HG02610 (cell line): ENCODE data around the gene RPS6KC1.
A peak's percentile ranks its signal among the peaks of the same experiment; 100 is the strongest.
"Not testable (repeated sequence)": the region's sequence is repeated elsewhere in the genome, so short reads cannot be mapped to it uniquely, and the experiment has no call there.

Experiments used
- ATAC-seq: cut with Tn5 transposase; IDR thresholded peaks from one replicate; pipeline ENCODE4 v1.9.1; 2021; ENCODE audit warnings: mild to moderate bottlenecking, moderate library complexity; ENCODE audit not compliant: unreplicated experiment

Gene RPS6KC1

DNA sequence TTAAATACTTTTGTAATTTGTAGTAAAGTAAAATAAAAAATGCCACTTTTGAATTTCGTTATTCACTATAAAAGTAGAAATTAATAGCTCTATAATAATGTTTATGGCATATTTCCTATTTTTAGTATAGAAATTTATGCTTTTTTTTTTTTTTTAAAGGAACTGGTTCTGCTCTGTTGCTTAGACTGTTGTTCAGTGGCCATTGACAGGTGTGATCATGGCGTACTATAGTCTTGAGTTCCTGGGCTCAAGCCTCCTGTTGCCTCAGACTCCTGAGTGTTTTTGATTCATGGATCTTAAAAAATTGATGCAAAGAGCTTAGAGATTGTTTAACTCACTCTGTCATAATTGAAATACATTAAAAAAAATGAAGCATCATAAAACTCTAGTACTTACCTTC, 53.6 kb downstream of the RPS6KC1 start:
- no peak for ATAC-seq

DNA sequence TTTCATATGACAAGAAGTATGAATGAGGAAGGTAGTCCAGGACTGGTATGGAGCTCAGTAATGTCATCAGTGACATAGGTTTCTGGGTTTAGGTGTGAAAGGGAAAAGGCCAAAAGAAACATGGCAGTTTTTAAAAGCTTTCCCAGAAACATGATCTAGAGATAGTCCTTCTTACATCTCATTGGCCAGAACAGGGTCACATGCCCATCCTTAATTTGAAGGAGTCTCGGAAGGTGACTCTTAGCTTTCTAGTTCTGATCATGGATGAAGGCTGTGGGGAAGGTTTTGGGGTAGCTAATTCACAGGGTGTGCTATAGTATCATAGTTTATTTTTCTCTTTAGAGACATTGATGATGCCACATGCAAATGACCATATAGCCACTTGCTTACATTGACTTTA, 55.3 kb downstream of the RPS6KC1 start:
- ATAC-seq: no peak

DNA sequence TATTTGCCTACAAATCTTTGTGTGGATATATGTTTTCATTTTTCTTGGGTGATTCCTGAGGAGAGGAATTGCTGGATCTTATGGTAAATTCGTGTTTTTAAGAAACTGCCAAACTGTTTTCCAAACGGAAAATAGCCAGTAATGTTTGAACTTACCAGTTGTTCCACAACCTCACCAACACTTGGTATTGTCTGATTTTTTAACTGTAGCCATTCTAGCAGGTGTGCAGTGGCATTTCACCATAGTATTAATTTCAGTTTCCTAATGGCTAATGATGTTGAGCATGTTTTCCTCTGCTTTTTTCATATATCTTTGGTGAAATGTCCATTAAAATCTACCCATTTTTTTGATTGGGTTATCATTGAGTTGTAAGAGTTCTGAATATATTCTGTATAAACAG, 56.6 kb downstream of the RPS6KC1 start:
- ATAC-seq: no peak

DNA sequence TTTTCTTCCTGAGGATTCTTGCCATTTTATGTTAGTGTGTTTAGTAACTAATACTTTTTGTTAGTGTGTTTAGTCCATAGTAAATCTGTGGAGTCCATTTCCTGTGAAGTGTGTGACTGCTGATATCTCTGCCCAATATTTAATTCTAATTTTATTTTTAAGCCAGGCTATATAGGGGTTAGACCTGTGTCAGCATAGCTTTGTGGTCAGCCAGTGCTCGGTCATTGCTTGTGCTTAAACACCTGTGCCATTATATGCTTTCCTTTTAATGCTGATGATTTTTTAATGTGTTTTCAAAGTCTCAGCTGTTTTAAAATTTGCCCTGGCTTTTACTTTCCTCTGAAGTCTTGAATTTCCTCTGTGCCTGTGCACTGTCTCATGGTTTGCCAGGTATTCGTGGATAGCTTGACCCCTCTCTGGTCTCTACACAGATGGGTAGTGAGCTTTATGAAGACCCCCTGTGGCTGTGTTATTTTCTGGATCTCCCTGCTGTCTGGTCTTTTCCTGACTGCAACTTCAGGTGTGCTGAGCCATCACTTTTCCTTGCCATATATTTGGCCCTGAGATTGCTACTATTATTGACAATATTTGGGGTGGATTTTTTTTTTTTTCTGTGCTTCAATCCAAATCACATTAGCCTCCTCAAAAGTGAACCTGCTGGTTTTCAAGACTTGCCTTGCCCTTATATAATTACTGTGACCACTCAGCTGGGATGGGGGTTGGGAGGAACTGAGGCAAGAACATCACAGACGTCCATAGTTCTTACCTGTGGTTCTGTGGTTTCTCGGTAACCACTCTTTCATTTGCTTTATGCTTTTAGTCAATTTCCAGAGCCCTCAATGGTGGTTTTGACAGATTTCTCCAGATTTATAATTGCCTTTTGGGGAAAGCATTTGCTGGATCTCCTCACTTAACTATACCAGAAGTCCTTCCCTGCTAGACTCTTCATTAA, 59.6 kb downstream of the RPS6KC1 start:
- peak; percentile 82 for ATAC-seq

DNA sequence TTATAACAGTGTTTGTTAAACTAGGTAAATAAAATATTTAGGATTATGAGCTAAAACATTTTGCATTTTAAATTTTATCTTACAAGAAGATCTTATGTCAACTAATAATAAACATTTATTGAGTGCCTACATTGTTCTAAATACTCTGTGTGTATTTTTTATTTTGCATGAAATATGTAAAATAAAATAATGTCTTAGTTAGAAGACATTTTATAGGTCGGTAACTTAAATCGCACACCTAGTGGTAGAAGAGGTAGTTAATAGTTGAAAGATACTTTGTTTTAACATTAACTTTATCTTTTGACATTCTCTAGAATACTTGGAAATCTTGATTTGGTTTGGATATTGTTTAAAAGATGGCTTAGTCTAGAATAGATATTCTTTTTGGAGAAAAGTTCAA, 60.5 kb downstream of the RPS6KC1 start:
- no peak for ATAC-seq

DNA sequence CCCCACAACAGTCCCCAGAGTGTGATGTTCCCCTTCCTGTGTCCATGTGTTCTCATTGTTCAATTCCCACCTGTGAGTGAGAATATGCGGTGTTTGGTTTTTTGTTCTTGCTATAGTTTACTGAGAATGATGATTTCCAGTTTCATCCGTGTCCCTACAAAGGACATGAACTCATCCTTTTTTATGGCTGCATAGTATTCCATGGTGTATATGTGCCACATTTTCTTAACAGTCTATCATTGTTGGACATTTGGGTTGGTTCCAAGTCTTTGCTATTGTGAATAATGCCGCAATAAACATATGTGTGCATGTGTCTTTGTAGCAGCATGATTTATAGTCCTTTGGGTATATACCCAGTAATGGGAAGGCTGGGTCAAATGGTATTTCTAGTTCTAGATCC, 61.7 kb downstream of the RPS6KC1 start:
- not testable (repeated sequence) for ATAC-seq

DNA sequence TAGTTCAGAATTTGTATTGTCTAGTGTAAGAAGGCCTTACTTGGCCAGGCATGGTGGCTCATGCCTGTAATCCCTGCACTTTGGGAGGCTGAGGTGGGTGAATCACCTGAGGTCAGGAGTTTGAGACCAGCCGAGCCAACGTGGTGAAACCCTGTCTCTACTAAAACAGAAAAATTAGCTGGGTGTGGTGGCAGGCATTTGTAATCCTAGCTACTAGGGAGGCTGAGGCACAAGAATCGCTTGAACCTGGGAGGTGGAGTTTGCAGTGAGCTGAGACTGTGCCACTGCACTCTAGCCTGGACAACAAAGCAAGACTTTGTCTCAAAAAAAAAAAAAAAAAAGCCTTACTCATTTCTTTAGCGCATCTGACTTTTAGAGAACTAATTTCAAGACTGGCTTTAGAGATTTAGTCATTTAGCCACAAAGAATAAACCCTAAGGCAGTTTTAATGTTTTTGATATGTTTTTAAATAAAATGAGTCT, 66.7 kb downstream of the RPS6KC1 start:
- not testable (repeated sequence) for ATAC-seq

DNA sequence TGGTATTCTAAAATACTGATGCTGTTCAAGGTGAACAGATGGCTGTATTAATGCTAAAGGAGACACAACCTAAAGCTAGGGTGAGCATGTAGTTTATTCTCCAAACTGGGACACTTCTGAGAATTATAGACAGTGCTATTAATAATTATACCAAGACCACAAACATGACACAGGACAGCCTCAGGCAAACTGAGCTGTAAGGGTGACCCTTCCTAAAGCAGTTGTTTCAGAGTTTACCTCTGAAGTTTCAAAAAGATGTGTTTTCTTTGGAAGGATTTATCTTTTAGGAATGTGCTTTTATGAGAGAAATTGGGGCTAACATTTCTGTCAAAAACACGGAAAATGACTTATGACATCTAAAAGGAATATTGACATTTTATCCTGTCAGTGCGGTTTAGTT, 68.8 kb downstream of the RPS6KC1 start:
- no peak for ATAC-seq

DNA sequence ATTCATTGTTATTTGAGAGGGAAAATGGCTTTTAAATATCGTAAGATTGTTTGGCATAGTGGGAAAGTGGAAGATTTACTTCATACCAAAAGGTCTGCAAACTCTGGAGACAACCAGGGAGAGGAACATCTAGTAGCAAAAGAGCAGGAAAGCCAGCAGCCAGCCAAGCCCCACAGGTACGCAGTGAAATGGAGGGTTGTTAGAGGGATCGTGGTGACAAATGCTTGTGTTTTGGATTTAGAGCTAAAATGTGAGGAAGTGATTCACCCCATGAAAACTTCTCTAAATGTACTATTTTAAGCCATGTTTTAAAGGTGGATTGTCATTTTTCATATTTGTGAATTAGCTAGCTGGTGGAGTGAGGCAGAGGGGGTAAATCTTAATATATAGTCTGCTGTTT, 69.3 kb downstream of the RPS6KC1 start:
- no peak for ATAC-seq

DNA sequence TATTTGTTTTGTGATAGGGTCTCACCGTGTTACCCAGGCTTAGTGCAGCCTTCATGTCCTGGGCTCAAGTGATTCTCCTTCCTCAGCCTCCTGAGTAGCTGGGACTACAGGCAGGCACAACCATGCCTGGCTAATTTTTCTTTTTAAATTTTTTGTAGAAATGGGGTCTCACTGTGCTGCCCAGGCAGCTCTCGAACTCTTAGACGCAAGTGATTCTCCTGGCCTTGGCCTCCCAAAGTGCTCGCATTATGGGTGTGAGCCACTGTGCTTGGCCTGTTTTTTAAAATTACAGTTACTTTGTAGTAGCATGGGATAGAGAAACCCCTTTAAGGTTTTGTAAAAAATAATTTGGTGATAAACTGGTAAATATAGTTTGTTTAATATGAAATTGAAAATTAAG, 69.9 kb downstream of the RPS6KC1 start:
- no peak for ATAC-seq

DNA sequence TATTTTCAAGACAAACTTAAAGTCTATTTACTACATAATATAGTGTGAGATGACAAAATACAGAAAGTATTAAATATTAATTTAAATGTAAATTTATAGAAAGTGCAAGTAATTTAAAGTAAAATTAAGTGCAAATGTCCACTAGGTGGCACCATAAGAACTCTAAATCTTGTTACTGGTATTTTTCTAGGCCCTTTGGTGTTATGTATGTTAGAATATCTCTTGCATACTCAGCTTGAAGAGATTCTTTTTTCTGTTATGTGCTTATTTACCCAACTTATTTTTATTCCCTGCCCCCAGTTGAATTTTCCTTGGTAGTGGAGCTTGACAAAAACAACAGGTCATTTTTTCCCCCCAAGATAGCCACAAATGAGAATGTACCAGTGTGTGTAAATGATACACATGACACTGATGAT, 71.5 kb downstream of the RPS6KC1 start:
- no peak for ATAC-seq

DNA sequence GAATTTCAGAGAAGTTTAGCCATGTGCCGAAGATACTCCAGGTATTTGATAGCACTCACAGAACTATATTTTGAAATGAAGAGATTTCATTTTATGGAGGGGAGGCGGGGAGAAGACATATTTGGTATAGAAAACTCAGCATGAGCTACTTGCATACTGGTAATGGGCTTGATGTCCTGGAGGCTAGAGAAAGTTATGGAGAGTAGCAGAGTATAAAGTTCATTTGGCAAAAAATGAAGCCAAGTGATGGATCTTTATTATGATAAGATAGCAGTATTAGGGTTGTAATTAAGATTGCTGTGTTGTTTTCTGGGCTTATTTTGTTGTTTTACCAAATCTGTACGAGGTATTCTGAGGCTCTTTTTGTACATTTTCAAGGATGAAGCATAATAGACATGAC, 72.0 kb downstream of the RPS6KC1 start:
- no peak for ATAC-seq

DNA sequence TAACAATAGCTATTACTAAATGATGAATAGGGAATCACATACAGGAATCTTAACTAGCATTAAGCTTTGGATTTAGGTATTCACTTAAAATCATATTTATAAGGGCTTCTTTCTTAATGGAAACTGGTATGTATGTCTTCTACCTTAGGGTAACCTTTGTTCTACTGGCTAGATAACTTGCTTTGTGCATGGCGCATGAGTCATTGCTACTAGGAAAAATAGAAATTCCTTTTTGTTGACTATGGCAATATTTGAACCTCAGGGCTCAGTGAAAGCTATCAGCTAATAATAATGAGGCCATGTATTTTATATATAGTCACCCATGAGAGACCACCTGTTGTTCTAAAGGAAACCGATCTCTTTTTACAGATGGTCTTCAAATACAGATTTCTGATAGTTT, 72.5 kb downstream of the RPS6KC1 start:
- ATAC-seq: no peak

DNA sequence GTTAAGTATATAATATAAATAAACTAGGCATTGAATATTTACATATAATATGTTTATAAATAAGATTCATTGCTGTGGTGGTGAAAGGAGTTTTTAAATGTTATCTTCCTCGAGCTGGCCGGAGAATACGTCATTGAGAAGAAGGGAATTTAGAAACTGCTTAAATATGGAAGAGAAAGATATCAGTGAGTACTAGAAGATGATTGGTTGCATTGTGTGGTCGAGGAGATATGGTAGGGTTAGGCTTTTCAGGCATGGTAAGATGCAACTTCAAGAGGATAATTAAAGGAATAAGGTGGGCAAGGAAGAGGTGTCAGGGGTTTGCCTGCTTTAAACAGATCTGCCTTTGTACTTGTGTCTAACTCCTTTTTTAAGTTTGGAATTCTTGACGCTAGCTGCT, 73.5 kb downstream of the RPS6KC1 start:
- ATAC-seq: no peak

DNA sequence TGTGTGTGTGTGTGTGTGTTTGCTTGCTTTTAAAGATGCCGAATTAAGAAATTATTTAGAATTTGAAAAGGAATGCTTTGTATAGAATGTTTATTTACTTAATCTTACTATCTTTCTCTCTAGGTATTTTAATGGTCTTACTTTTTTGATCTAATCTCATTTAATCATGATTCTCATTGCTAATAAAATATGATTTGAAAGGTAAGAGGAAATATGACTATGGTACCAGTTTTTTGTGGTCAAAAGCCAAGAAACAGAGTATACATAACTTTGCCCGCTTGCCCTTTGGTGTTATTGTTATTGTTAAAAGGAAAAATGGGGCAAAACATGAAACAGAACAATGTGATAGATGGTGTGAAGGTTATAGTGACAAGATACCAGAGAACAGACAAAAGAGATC, 74.6 kb downstream of the RPS6KC1 start:
- no peak for ATAC-seq

DNA sequence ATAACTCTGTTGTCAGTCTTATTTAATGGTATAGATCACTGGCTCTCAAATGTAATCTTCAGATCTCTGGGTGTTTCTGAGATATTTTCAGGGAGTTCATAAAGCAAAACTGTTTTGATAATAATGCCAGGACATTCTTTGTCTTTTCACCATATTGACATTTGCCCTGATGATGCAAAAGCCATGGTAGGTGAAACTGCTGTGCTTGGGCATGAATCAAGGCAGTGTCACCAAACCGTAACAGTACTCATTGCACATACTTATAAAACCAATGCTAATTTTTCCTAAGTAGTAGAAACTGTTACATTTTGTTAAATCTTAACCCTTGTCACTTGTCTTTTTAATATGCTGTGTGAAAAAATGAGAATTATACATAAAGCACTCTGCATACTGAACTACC, 76.0 kb downstream of the RPS6KC1 start:
- ATAC-seq: no peak

DNA sequence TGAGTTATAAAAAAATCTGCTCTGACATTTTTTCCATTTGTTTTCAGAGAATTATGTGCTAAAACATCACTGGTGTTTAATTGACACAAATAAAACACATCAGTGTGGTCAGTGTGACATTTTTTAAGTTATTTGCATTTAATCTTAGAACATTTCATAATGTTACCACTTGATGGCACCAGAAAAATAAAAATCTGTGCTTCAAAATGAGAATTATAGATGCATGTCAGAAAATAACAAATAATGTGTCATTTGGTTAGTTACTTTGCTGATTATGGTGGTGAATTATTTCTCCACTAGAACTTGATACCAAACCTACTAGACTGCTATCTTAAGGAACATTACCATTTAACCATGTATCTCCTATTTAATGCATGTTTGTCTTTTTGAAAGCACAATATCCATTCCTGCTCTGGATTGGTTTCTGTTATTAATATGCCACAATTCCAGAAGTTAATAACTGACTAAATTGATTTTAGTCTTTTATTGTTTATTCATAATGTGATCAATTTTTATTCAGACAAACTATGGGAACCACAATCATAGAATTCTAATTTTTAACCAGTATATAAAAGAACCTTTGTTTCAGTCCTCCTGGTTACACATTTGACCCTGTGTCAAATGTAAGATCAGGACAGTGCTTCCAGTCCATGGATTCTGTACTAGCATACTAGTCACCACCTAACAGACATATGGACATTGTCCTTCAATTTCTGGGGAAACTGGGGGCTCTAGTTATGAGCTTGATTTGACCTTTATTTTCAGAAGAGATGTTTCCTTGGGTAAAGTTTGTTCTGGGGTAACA, 81.0 kb downstream of the RPS6KC1 start:
- no peak for ATAC-seq

DNA sequence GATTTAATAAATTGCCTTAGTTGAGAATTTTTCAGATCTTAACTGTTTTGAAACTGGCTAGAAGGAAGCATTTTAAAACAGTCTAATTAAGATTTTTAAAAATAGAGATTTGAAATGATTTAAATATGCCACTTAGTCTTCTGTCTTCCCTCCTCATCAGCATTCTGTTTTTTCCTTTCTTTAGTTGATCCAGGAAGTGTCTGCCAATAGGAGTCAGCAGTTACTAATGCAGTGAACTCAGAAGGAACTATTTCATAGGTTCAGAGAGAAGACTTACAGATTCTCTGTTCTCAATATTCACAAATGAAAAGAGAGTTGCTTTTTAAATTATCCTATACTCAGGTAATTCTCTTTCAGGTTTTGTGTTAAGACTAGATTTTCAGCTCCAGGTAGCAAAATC, 84.5 kb downstream of the RPS6KC1 start:
- no peak for ATAC-seq

DNA sequence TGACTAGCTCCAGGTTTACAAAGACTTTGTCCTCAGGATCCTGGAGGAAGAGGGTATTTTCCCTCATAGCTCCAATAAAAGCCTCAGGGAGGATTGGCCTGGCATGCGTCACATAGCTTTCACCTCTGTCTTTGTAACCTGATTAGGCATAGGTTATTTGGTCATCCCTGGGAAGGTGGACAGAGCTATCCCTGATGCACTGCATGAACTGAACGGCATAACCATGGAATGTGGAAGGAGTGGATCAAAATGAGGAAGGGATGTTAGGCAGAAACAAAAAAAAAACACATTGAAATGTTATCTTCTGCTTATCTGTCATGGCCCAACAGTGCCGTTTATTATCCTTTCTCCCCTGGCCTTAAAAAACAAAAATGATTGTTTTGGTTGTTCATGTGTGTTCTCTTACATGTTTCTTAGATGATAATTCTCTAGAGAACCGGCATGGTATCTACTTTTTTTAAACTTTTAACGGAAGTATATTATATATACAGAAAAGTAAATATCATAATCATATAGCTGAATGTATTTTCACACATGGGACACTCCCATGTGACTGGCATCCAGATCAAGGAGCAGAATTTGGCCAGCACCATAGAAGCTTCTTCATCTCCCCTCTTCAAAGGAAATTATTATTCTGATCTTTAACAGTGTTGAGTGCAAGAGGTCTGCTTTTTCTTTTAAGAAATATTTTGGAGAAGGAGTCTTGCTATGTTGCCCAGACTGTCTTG, 85.3 kb downstream of the RPS6KC1 start:
- no peak for ATAC-seq

DNA sequence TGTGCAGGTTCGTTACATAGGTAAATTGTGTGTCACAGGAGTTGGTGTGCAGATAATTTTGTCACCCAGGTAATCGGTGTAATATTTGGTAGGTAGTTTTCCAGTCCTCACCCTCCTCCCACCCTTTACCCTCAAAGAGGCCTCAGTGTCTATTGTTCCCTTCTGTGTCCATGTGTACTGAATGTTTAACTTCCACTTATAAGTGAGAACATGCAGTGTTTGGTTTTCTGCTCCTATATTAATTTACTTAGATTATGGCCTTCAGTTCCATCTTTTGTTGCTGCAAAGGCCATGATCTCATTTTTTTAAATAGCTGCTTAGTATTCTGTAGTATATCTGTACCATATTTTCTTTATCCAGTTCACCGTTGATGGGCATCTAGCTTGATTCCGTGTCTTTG, 87.3 kb downstream of the RPS6KC1 start:
- no peak for ATAC-seq

DNA sequence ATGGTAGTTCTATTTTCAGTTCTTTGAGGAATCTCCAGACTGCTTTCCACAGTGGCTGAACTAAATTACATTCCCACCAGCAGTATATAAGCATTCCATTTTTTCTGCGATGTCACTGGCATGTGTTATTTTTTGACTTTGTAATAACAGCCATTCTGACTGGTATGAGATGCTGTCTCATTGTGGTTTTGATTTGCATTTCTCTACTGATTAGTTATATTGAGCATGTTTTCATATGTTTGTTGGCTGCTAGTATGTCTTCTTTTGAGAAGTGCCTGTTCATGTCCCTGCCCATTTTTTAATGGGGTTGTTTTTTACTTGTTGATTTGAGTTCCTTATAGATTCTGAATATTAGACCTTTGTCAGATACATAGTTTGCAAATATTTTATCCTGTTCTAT, 87.9 kb downstream of the RPS6KC1 start:
- ATAC-seq: no peak
